Parathyroid adenoma (tissue), 2 donors: ENCODE results near the gene CCT4.

Experiments
- H2AFZ ChIP-seq: fragments of 300-600 bp; sonication (generic); one replicate; pipeline ENCODE4 v1.7.0; 2017; ENCODE audit warnings: antibody characterized with exemption, mild to moderate bottlenecking
- H3K27ac ChIP-seq: fragments of 300-600 bp; sonication (generic); one replicate; pipeline ENCODE4 v1.7.0; 2017
- H3K27me3 ChIP-seq: fragments of 300-600 bp; sonication (generic); one replicate; pipeline ENCODE4 v1.7.0; 2017; ENCODE audit warnings: low read length; ENCODE audit not compliant: control insufficient read depth, insufficient read depth
- H3K36me3 ChIP-seq: fragments of 300-600 bp; sonication (generic); one replicate; pipeline ENCODE4 v1.7.0; 2017; ENCODE audit warnings: low read length; ENCODE audit not compliant: control insufficient read depth, insufficient read depth
- H3K4me1 ChIP-seq: fragments of 300-600 bp; sonication (generic); one replicate; pipeline ENCODE4 v1.7.0; 2017; ENCODE audit warnings: control low read depth
- H3K4me2 ChIP-seq: fragments of 300-600 bp; sonication (generic); one replicate; pipeline ENCODE4 v1.7.0; 2017; ENCODE audit warnings: low read length
- H3K4me3 ChIP-seq: fragments of 300-600 bp; sonication (generic); one replicate; pipeline ENCODE4 v1.7.0; 2017; ENCODE audit warnings: low read depth, low read length
- H3K79me2 ChIP-seq: fragments of 300-600 bp; sonication (generic); one replicate; pipeline ENCODE4 v1.7.0; 2017; ENCODE audit warnings: control low read depth
- H3K9ac ChIP-seq: fragments of 300-600 bp; sonication (generic); one replicate; pipeline ENCODE4 v1.7.0; 2017; ENCODE audit warnings: mild to moderate bottlenecking
- H3K9me3 ChIP-seq: fragments of 300-600 bp; sonication (generic); one replicate; pipeline ENCODE4 v1.7.0; 2017; ENCODE audit warnings: low read length; ENCODE audit not compliant: control insufficient read depth
- CTCF ChIP-seq: fragments of 300-600 bp; sonication (generic); IDR thresholded peaks from one replicate; pipeline ENCODE4 v1.7.0; 2017; ENCODE audit warnings: antibody characterized with exemption, mild to moderate bottlenecking
- donor health status: primary hyperparathyroidism.

The CCT4 gene

GRCh38 chr2:61911510-61911909, 23.1 kb upstream of the CCT4 start:
- Histone ChIP-seq H3K27me3 (no peaks in the 10 kb centered on the region), H2AFZ (no peak overlapping the region), H3K27ac (no peak overlapping the region), H3K4me3 (no peak overlapping the region), H3K9me3 (no peaks in the 10 kb centered on the region), H3K4me2 (no peak overlapping the region), H3K79me2 (peaks cover 12% of the 10 kb centered on the region), H3K4me1 (no peaks in the 10 kb centered on the region), H3K9ac (no peak overlapping the region), H3K36me3 (no peaks in the 10 kb centered on the region)
- TF ChIP-seq CTCF: no peak

GRCh38 chr2:61910603-61911002, 22.1 kb upstream of the CCT4 start:
- Histone ChIP-seq H3K79me2 (peaks cover 12% of the 10 kb centered on the region), H3K4me1 (no peaks in the 10 kb centered on the region), H2AFZ (no peak overlapping the region), H3K9me3 (no peaks in the 10 kb centered on the region), H3K9ac (no peak overlapping the region), H3K4me3 (no peak overlapping the region), H3K4me2 (no peak overlapping the region), H3K27ac (no peak overlapping the region), H3K27me3 (no peaks in the 10 kb centered on the region), H3K36me3 (no peaks in the 10 kb centered on the region)
- no peak for TF ChIP-seq CTCF

GRCh38 chr2:61909116-61909515, 20.7 kb upstream of the CCT4 start:
- no peaks in the 10 kb centered on the region for H3K36me3 ChIP-seq
- H3K79me2 ChIP-seq: peaks cover 16% of the 10 kb centered on the region
- no peak for TF ChIP-seq CTCF
- no peaks in the 10 kb centered on the region for H3K9me3 ChIP-seq
- no peak overlapping the region for H3K4me3 ChIP-seq
- no peak overlapping the region for H2AFZ ChIP-seq
- no peaks in the 10 kb centered on the region for H3K4me1 ChIP-seq
- no peak overlapping the region for H3K4me2 ChIP-seq
- no peaks in the 10 kb centered on the region for H3K27me3 ChIP-seq
- no peak overlapping the region for H3K9ac ChIP-seq
- no peak overlapping the region for H3K27ac ChIP-seq

- no peaks in the 10 kb centered on the region for H3K27me3 ChIP-seq
These were observed 17.7 kb upstream of the CCT4 start for GRCh38 chr2:61906186-61906470.

More at GRCh38 chr2:61906186-61906470, 17.7 kb upstream of the CCT4 start:
- Histone ChIP-seq H3K9ac (peak overlapping the region; percentile 32), H3K4me3 (peak overlapping the region; percentile 81), H3K4me1 (no peaks in the 10 kb centered on the region), H3K9me3 (no peaks in the 10 kb centered on the region), H3K27ac (peak overlapping the region; percentile 62), H2AFZ (peak overlapping the region; percentile 98), H3K4me2 (peak overlapping the region; percentile 64), H3K36me3 (no peaks in the 10 kb centered on the region), H3K79me2 (peaks cover 5% of the 10 kb centered on the region)
- TF ChIP-seq CTCF: no peak
